Measurements from ENCODE around the gene YJEFN3.

DNA sequence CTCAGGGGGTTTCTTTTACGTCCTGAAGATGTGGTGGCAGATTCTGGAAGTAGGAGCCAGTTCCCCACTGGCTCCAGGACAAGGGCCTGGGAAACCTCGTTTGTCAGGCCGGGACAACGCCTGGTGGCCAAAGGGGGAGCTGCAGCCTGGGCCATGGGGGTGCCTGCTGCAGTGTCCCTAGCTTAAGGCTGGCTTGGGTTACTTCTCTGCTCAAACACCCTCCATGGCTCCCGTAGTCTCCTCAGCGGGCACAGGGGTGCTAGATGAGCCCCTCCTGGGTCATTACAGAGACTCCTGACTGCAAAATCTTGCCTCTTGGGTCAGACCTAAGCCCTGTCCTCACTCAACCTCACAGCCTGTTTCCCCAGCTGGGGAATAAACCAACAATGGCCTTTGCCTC lies 24.1 kb downstream of the YJEFN3 start:
- TF ChIP-seq CTCF (IDR thresholded peaks at IDR 0.05 in 8 of 11, conservative IDR thresholded peaks at IDR 0.05 in 3 of 11), result peak in 8 of 11 experiments; percentile 23 to 71 (median 55)
- TF ChIP-seq POLR2AphosphoS5 (IDR thresholded peaks at IDR 0.05), result no peak
- no peak for TF ChIP-seq POLR2A (IDR thresholded peaks at IDR 0.05)
